ENCODE results near the gene SZT2.

GRCh38 chr1:43444836-43445235 lies 55.1 kb downstream of the SZT2 start:
- TF ChIP-seq CTCF (IDR thresholded peaks at IDR 0.05; ENCODE audit: insufficient read depth, low read length, poor library complexity, severe bottlenecking) (no peak), EZH2phosphoT487 (conservative IDR thresholded peaks at IDR 0.05; ENCODE audit: low read length) (no peak)

Data from SU-DHL-6 (cell line).